SU-DHL-6 (cell line): Measurements from ENCODE around the gene UQCR10.
A peak's percentile ranks its signal among the peaks of the same experiment; 100 is the strongest.

Experiments
- H2AFZ ChIP-seq: fragments of 200-600 bp; sonication (generic); 2 replicates; pipeline ENCODE4 v1.6.1; 2014; ENCODE audit warnings: low read depth, mild to moderate bottlenecking, moderate library complexity, mixed read lengths, antibody characterized with exemption, low read length; ENCODE audit not compliant: severe bottlenecking
- H3F3A ChIP-seq: fragments of 200-600 bp; shearing (Covaris generic); 2 replicates; pipeline ENCODE4 v1.6.0; 2016; ENCODE audit warnings: antibody characterized with exemption, mild to moderate bottlenecking; ENCODE audit not compliant: insufficient read depth
- H3K27ac ChIP-seq: fragments of 200-600 bp; sonication (generic); 2 replicates; pipeline ENCODE4 v1.5.1; 2016; ENCODE audit warnings: low read depth, mild to moderate bottlenecking, low read length, moderate library complexity, mixed read lengths
- H3K27me3 ChIP-seq: fragments of 200-600 bp; sonication (generic), shearing (Covaris generic); 2 replicates; pipeline ENCODE4 v1.6.0; 2014; ENCODE audit warnings: mild to moderate bottlenecking, low read length
- H3K36me3 ChIP-seq: fragments of 200-600 bp; sonication (generic); 2 replicates; pipeline ENCODE4 v1.6.1; 2014; ENCODE audit warnings: mild to moderate bottlenecking, low read length, mixed read lengths
- H3K4me2 ChIP-seq: fragments of 300-600, 200-600 bp; shearing (Covaris generic), sonication (generic); 2 replicates; pipeline ENCODE4 v1.6.0; 2014; ENCODE audit warnings: low read length, low read depth, mild to moderate bottlenecking; ENCODE audit not compliant: poor library complexity, severe bottlenecking
- H3K4me3 ChIP-seq: fragments of 200-600 bp; sonication (generic); 2 replicates; pipeline ENCODE4 v1.5.1; 2014; ENCODE audit warnings: antibody characterized with exemption, low read length, mild to moderate bottlenecking, mixed read lengths; ENCODE audit not compliant: insufficient read depth, poor library complexity, severe bottlenecking
- H3K79me2 ChIP-seq: fragments of 200-600 bp; sonication (generic); 2 replicates; pipeline ENCODE4 v1.6.1; 2014; ENCODE audit warnings: mild to moderate bottlenecking, low read length, moderate library complexity; ENCODE audit not compliant: insufficient read depth
- H3K9ac ChIP-seq: fragments of 200-600 bp; sonication (generic); 2 replicates; pipeline ENCODE4 v1.7.0; 2014; ENCODE audit warnings: mild to moderate bottlenecking, low read length
- H3K9me2 ChIP-seq: fragments of 200-600 bp; sonication (generic); replicated peaks from 2 replicates; pipeline ENCODE4 v1.6.1; 2014; ENCODE audit warnings: low read length; ENCODE audit not compliant: insufficient read depth
- H3K9me3 ChIP-seq: fragments of 200-600 bp; sonication (generic); 2 replicates; pipeline ENCODE4 v1.6.1; 2014; ENCODE audit warnings: low read length, mixed read lengths; ENCODE audit not compliant: insufficient read depth
- H4K20me1 ChIP-seq: fragments of 200-600 bp; sonication (generic); 2 replicates; pipeline ENCODE4 v1.6.1; 2014; ENCODE audit warnings: low read depth, mild to moderate bottlenecking, antibody characterized with exemption, low read length, moderate library complexity, mixed read lengths
- CTCF ChIP-seq: fragments of 200-600 bp; sonication (generic); IDR thresholded peaks from one replicate; pipeline ENCODE4 v1.5.1; 2017; ENCODE audit warnings: antibody characterized with exemption, mild to moderate bottlenecking, low read length, moderate library complexity; ENCODE audit not compliant: insufficient read depth, poor library complexity, severe bottlenecking
- EZH2phosphoT487 ChIP-seq: fragments of 200-600 bp; sonication (generic), shearing (Covaris generic); conservative IDR thresholded peaks from 2 replicates; pipeline ENCODE4 v1.6.1; 2018; ENCODE audit warnings: mild to moderate bottlenecking, antibody characterized with exemption, low read length, moderate library complexity, mixed read lengths

Gene UQCR10

GRCh38 chr22:29732883-29733282, 34.3 kb upstream of the UQCR10 start:
- Histone ChIP-seq H3K36me3 (no peaks in the 10 kb centered on the region), H4K20me1 (no peaks in the 10 kb centered on the region)

DNA sequence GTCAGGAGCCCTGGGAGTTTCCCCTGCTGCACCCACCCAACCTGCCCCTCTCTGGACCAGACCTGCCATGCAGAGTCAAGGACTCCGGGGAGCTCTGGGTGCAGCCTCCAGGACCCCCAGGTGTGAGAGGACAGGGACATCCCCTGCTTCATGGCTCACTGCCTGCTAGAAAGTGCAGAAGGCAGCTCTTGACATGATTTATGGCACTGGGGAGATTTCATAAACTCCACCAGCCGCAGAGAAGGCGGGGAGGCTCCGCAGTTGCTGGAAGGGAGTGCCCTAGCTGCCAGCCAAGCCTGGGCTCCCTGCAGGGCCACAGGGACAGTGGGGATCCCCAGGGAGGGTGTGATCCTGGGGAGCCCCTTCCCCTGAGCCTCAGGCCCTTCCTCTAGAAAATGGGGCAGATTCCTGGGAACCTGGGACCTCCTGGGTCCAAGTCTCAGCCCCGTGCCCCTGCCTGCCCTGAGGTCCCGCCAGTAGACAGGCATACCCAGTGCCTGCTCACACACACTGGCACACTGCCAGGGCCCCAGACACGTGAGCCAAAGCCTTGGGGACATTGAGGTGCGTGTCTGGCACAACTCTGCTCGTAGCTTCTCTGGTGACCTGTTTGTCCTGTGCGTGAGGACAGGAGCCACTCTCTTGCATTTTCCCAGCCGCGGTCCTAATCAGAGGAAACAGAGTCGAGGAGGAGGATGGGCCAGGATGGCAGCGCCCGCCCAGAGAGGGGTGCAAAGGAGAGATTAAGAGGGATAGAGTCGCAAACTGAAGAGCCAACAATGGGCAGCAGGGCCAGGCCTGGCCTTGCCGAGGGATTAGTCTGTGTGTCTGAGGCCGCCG, 33.6 kb upstream of the UQCR10 start:
- Histone ChIP-seq H4K20me1 (no peaks in the 10 kb centered on the region), H3K27ac (peak overlapping the region; percentile 92), H3K4me2 (peak overlapping the region; percentile 62), H3K27me3 (no peaks in the 10 kb centered on the region), H3K9me2 (no peaks in the 10 kb centered on the region), H2AFZ (peak overlapping the region; percentile 17), H3F3A (peaks cover 8% of the 10 kb centered on the region), H3K9ac (peak overlapping the region; percentile 50), H3K36me3 (no peaks in the 10 kb centered on the region), H3K79me2 (no peaks in the 10 kb centered on the region), H3K9me3 (no peaks in the 10 kb centered on the region), H3K4me3 (no peak overlapping the region)
- TF ChIP-seq CTCF (no peak), EZH2phosphoT487 (no peak)

More at GRCh38 chr22:29732883-29733282, 34.3 kb upstream of the UQCR10 start:
- H3K4me2 ChIP-seq = peak overlapping the region; percentile 62
- H3K27ac ChIP-seq = peak overlapping the region; percentile 92
- TF ChIP-seq CTCF (no peak), EZH2phosphoT487 (no peak)
- H3K9ac ChIP-seq = peak overlapping the region; percentile 50; the same call in 1 of the 2 replicates
- H2AFZ ChIP-seq = no peak overlapping the region
- H3K4me3 ChIP-seq = no peak overlapping the region
- peaks cover 8% of the 10 kb centered on the region for H3F3A ChIP-seq
- no peaks in the 10 kb centered on the region for H3K9me2 ChIP-seq
- H3K9me3 ChIP-seq = no peaks in the 10 kb centered on the region
- H3K27me3 ChIP-seq = no peaks in the 10 kb centered on the region
- no peaks in the 10 kb centered on the region for H3K79me2 ChIP-seq

GRCh38 chr22:29734406-29734805, 32.8 kb upstream of the UQCR10 start:
- Histone ChIP-seq H3K27ac (peak overlapping the region; percentile 92), H3K9me2 (no peaks in the 10 kb centered on the region), H3K9me3 (no peaks in the 10 kb centered on the region), H3K9ac (peak overlapping the region; percentile 50), H3K79me2 (no peaks in the 10 kb centered on the region), H3F3A (peaks cover 8% of the 10 kb centered on the region), H4K20me1 (no peaks in the 10 kb centered on the region), H3K27me3 (no peaks in the 10 kb centered on the region), H3K4me3 (no peak overlapping the region), H3K4me2 (peak overlapping the region; percentile 62), H3K36me3 (no peaks in the 10 kb centered on the region), H2AFZ (no peak overlapping the region)
- no peak for TF ChIP-seq EZH2phosphoT487
- TF ChIP-seq CTCF = no peak
